Esophagus muscularis mucosa (tissue), 4 donors: ENCODE results near the gene ENTREP3. TPM values are rescaled to one million over a fixed set of nuclear protein-coding genes. Genes with fewer than 3 reads are reported as not detected.
"Not testable (repeated sequence)": the region's sequence is repeated elsewhere in the genome, so short reads cannot be mapped to it uniquely, and the experiment has no call there.

Experiments used
- DNase-seq: peaks from one replicate; pipeline ENCODE4 v3.0.0-alpha.2; 2017; ENCODE audit errors: extremely low spot score
- H3K27ac ChIP-seq, 4 donors: fragments of 200-600 bp; sonication (generic); replicated peaks in 1 of 4; 1 replicate in 3 of 4; 2 replicates in 1 of 4; pipeline ENCODE4 v1.5.1; 2016 to 2019; ENCODE audit warnings: mild to moderate bottlenecking in 1 of 4
- H3K27me3 ChIP-seq, 4 donors: fragments of 200-600 bp; sonication (generic); one replicate each; pipeline versions ENCODE4 v1.5.1 to v1.6.0; 2016 to 2019
- H3K36me3 ChIP-seq, 4 donors: fragments of 200-600 bp; sonication (generic); one replicate each; pipeline ENCODE4 v1.5.1; 2016 to 2019
- H3K4me1 ChIP-seq, 4 donors: fragments of 200-600 bp; sonication (generic); one replicate each; pipeline ENCODE4 v1.5.1; 2016 to 2019
- H3K4me3 ChIP-seq, 4 donors: fragments of 200-600 bp; sonication (generic); 1 replicate in 2 of 4; 2 replicates in 2 of 4; pipeline ENCODE4 v1.5.1; 2016 to 2019; ENCODE audit warnings: mild to moderate bottlenecking in 4 of 4, moderate library complexity in 1 of 4
- H3K9me3 ChIP-seq, 4 donors: fragments of 200-600 bp; sonication (generic); 1 replicate in 3 of 4; 2 replicates in 1 of 4; pipeline ENCODE4 v1.5.1; 2016 to 2019
- CTCF ChIP-seq, 3 experiments: fragments of 200-600 bp in 2 of 3; fragments of 450-650 bp in 1 of 3; sonication (generic) in 2 of 3; IDR thresholded peaks; one replicate each; pipeline ENCODE4 v1.5.1; 2017 to 2019; ENCODE audit warnings: antibody characterized with exemption in 3 of 3, mild to moderate bottlenecking in 2 of 3, moderate library complexity in 1 of 3
- EP300 ChIP-seq: sonication (generic); formaldehyde crosslinking; IDR thresholded peaks from one replicate; pipeline ENCODE4 v1.6.1; 2017; ENCODE audit warnings: antibody characterized with exemption
- POLR2A ChIP-seq: fragments of 450-650 bp; IDR thresholded peaks from one replicate; pipeline ENCODE4 v1.6.1; 2017; ENCODE audit warnings: antibody characterized with exemption, moderate library complexity, mild to moderate bottlenecking, low read depth
- POLR2AphosphoS5 ChIP-seq, 2 donors: sonication (generic); formaldehyde crosslinking; IDR thresholded peaks; one replicate each; pipeline ENCODE4 v1.6.1; 2017; ENCODE audit warnings: antibody characterized with exemption in 2 of 2
- WGBS: methylation state at CpG from one replicate; pipeline ENCODE4 v1.1.5; 2018; 5-methylcytosine and 5-hydroxymethylcytosine counted together
- intact Hi-C: fragments of 100-400 bp; cut with DNase I; formaldehyde crosslinking; loops from one replicate; pipeline ENCODE4 v1.15.1; 2023
- total RNA-seq, 4 donors: library from RNA; depleted of rRNA; stranded (reverse); fragments of >200 nt; gene quantifications; one replicate each; pipeline versions ENCODE4 v1.1.0 to v1.2.1, GENCODE V29; 2016

ENTREP3 gene
- total RNA-seq, 4 donors from 2014 or later, result 15.1 to 38.7 (median 22.6) TPM

- peak overlapping the region; percentile 53 to 72 (median 62) for H3K4me3 ChIP-seq
- TF ChIP-seq EP300 (no peak), POLR2A (no peak), POLR2AphosphoS5 (IDR thresholded peaks at IDR 0.05) (no peak), CTCF (IDR thresholded peaks at IDR 0.05) (no peak)
- intact Hi-C loops, result no loop called here
- DNase-seq, result no peak
- peak overlapping the region; percentile 82 to 92 (median 84) for H3K27ac ChIP-seq
- no peaks in the 10 kb centered on the region for H3K27me3 ChIP-seq
- no peaks in the 10 kb centered on the region for H3K36me3 ChIP-seq
- H3K9me3 ChIP-seq, result no peaks in the 10 kb centered on the region
- 43% methylated on average over 9 of the region's 9 CpGs for WGBS
- peaks cover 17 to 56% (median 54%) of the 10 kb centered on the region in 4 donors for H3K4me1 ChIP-seq
These were observed 27.2 kb downstream of the ENTREP3 start for GRCh38 chr1:155228096-155228427.

GRCh38 chr1:155227261-155228095 lies 27.8 kb downstream of the ENTREP3 start:
- WGBS, result under 1% methylated on average over 40 of the region's 42 CpGs
- H3K36me3 ChIP-seq, result no peaks in the 10 kb centered on the region
- H3K4me3 ChIP-seq, result peak overlapping the region; percentile 53 to 72 (median 62)
- H3K27ac ChIP-seq, result peak overlapping the region; percentile 82 to 92 (median 88)
- TF ChIP-seq POLR2AphosphoS5 (IDR thresholded peaks at IDR 0.05) (peak; percentile 91 to 93), CTCF (IDR thresholded peaks at IDR 0.05) (no peak), POLR2A (peak; percentile 51), EP300 (no peak)
- DNase-seq, result peak; percentile 99
- H3K9me3 ChIP-seq, result no peaks in the 10 kb centered on the region
- H3K27me3 ChIP-seq, result no peaks in the 10 kb centered on the region
- peaks cover 17 to 51% (median 48%) of the 10 kb centered on the region in 4 donors for H3K4me1 ChIP-seq
- intact Hi-C loops, result loop anchor here (1.0 kb wide), 1 partner anchor 19 kb away; the partner anchor contains the start of gene MTX1

- intact Hi-C loops, result loop anchor here (1.0 kb wide), 1 partner anchor 19 kb away; the partner anchor contains the start of gene MTX1
- no peak for TF ChIP-seq CTCF (IDR thresholded peaks at IDR 0.05)
- TF ChIP-seq POLR2A, result no peak
- TF ChIP-seq POLR2AphosphoS5 (IDR thresholded peaks at IDR 0.05), result no peak
- no peak for TF ChIP-seq EP300
- Histone ChIP-seq H3K4me3 (peak overlapping the region; percentile 53 to 72 (median 62)), H3K36me3 (no peaks in the 10 kb centered on the region), H3K27ac (peak overlapping the region; percentile 82 to 92 (median 88)), H3K4me1 (peaks cover 17 to 45% (median 42%) of the 10 kb centered on the region in 4 donors), H3K9me3 (no peaks in the 10 kb centered on the region), H3K27me3 (no peaks in the 10 kb centered on the region)
- no peak for DNase-seq
- WGBS, result 0% methylated on average over 19 of the region's 19 CpGs
These were observed 28.4 kb downstream of the ENTREP3 start for GRCh38 chr1:155226910-155227260.

GRCh38 chr1:155226188-155226909 lies 28.9 kb downstream of the ENTREP3 start:
- DNase-seq, result peak; percentile 97
- WGBS, result under 1% methylated on average over 7 of the region's 7 CpGs
- TF ChIP-seq POLR2A (no peak), EP300 (no peak), CTCF (IDR thresholded peaks at IDR 0.05) (peak; percentile 52 to 74 (median 59)), POLR2AphosphoS5 (IDR thresholded peaks at IDR 0.05) (peak in 1 of 2 donors; percentile 9)
- Histone ChIP-seq H3K4me1 (peaks cover 17 to 40% (median 37%) of the 10 kb centered on the region in 4 donors), H3K36me3 (no peaks in the 10 kb centered on the region), H3K27me3 (no peaks in the 10 kb centered on the region), H3K4me3 (peak overlapping the region; percentile 53 to 72 (median 62)), H3K9me3 (no peaks in the 10 kb centered on the region), H3K27ac (peak overlapping the region; percentile 82 to 92 (median 88))
- intact Hi-C loops, result no loop called here

- peak overlapping the region in 3 of 4 donors; percentile 82 to 92 (median 92) for H3K27ac ChIP-seq
- intact Hi-C loops, H3K4me3 ChIP-seq, H3K9me3 ChIP-seq, DNase-seq, H3K36me3 ChIP-seq, H3K27me3 ChIP-seq: not testable (repeated sequence)
- peaks cover 17 to 40% (median 35%) of the 10 kb centered on the region in 4 donors for H3K4me1 ChIP-seq
- WGBS, result 97% methylated on average over 8 of the region's 8 CpGs
These were observed 29.9 kb downstream of the ENTREP3 start for GRCh38 chr1:155225404-155225759.
